Body of pancreas (tissue), 4 donors: ENCODE measurements around the gene LPP. TPM values are rescaled to one million over a fixed set of nuclear protein-coding genes. Genes with fewer than 3 reads are reported as not detected.
A peak's percentile ranks its signal among the peaks of the same experiment; 100 is the strongest.

Experiments
- ATAC-seq: fragments of 150-250 bp; one replicate; pipeline ENCODE4 v1.9.1; 2016
- DNase-seq, 4 donors: peaks; one replicate each; pipeline ENCODE4 v3.0.0-alpha.2; 2019
- H3K27ac ChIP-seq, 4 donors: fragments of 200-600 bp; sonication (generic); 1 replicate in 3 of 4; 2 replicates in 1 of 4; pipeline versions ENCODE4 v1.5.1 to v1.6.1; 2016 to 2019; ENCODE audit warnings: mild to moderate bottlenecking in 1 of 4, mixed read lengths in 1 of 4, moderate library complexity in 1 of 4
- H3K27me3 ChIP-seq, 2 donors: fragments of 200-600 bp; sonication (generic); one replicate each; pipeline ENCODE4 v1.6.0; 2016; ENCODE audit warnings: mild to moderate bottlenecking in 1 of 2
- H3K36me3 ChIP-seq, 2 donors: fragments of 200-600 bp; sonication (generic); replicated peaks in 1 of 2; 2 replicates each; pipeline ENCODE4 v1.5.1; 2016; ENCODE audit warnings: low read depth in 2 of 2; ENCODE audit not compliant: insufficient read depth in 1 of 2
- H3K4me1 ChIP-seq: fragments of 200-600 bp; sonication (generic); one replicate; pipeline ENCODE4 v1.6.0; 2016
- H3K4me3 ChIP-seq, 2 donors: fragments of 200-600 bp; sonication (generic); 1 replicate in 1 of 2; 2 replicates in 1 of 2; pipeline ENCODE4 v1.5.1; 2016 to 2019
- H3K9me3 ChIP-seq, 3 donors: fragments of 200-600 bp; sonication (generic); 1 replicate in 2 of 3; 2 replicates in 1 of 3; pipeline ENCODE4 v1.5.1; 2016
- POLR2A ChIP-seq, 3 donors: fragments of 450-650 bp; IDR thresholded peaks; one replicate each; pipeline ENCODE4 v1.6.1; 2016; ENCODE audit warnings: antibody characterized with exemption in 3 of 3, mild to moderate bottlenecking in 2 of 3
- WGBS, 2 donors: methylation state at CpG; one replicate each; pipeline ENCODE4 v1.1.5; 2017; 5-methylcytosine and 5-hydroxymethylcytosine counted together
- intact Hi-C: fragments of 100-400 bp; cut with DNase I; formaldehyde crosslinking; loops from one replicate; pipeline ENCODE4 v1.15.1; 2023
- total RNA-seq, 2 donors: library from RNA; depleted of rRNA; stranded (reverse); fragments of >200 nt; gene quantifications; one replicate each; pipeline ENCODE4 v1.1.0, GENCODE V29; 2016
- TF ChIP-seq, protein P1 (sequence below), 7 experiments: fragments of 450-650 bp in 4 of 7; fragments of 200-600 bp in 3 of 7; sonication (generic) in 3 of 7; IDR thresholded peaks; one replicate each; pipeline ENCODE4 v1.5.1; 2016 to 2019; ENCODE audit warnings: antibody characterized with exemption in 7 of 7

LPP gene
- total RNA-seq, 2 donors from 2014 or later = 60.6 to 65.1 TPM

DNA sequence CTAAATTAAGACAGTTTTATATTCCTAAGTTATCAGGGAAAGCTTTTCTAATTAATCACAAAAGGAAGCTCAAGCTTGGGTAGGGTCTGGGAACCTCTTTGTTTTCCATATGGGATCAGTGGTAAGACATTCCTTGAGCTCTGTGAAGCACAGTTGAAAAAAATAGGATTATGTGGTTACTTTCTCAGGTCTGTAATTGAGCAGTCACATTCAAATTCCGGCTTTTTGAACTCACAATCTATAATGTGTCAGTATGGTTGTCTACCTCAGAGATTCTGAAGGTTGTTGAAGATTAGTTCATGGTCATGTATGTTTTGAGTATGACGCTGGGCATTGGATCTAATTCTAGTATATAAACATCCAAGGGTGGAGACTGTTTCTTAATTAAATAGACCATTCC is 364.5 kb downstream of the LPP start:
- peaks cover 17% of the 10 kb centered on the region for H3K4me1 ChIP-seq
- ATAC-seq (peak; percentile 18), DNase-seq (no peak)
- no peaks in the 10 kb centered on the region for H3K27me3 ChIP-seq
- no peak overlapping the region for H3K4me3 ChIP-seq
- no peaks in the 10 kb centered on the region for H3K36me3 ChIP-seq
- H3K9me3 ChIP-seq = no peaks in the 10 kb centered on the region
- no peak overlapping the region for H3K27ac ChIP-seq
- intact Hi-C loops = no loop called here
- WGBS, 2 donors = 37 to 41% methylated on average over 2 of the region's 2 CpGs
- no peak for TF ChIP-seq POLR2A (IDR thresholded peaks at IDR 0.05)

DNA sequence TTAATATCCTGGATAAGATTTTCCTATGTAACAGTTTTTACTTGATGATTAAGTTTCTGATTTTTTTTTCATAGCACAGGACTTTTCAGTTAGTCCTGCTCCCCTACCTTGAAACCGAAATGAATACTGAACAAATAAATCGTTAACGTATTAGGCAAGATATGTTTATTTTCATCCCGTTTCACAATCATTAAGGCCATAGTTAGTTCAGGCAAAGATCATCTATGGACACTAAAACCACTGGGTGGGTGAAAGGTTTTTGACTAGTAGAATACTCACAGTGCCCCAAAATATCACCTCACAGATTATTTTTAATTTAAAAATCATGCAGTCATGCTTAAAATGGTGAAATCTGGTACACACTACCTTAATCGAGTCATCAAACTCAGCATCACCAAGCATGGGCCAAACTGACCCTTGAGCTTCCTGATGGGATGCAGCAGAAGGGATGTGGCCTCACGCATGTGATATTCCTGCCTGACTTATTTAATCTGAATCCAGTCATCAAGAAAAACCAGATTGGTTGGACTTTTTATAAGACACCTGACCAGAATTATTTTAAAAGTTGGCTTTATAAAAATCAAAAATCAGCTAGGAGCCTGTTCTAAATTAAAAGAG is 365.0 kb downstream of the LPP start:
- Histone ChIP-seq H3K4me3 (no peak overlapping the region), H3K27me3 (no peaks in the 10 kb centered on the region), H3K4me1 (peaks cover 17% of the 10 kb centered on the region), H3K27ac (no peak overlapping the region), H3K9me3 (no peaks in the 10 kb centered on the region), H3K36me3 (no peaks in the 10 kb centered on the region)
- WGBS, 2 donors = 57 to 64% methylated on average over 6 of the region's 6 CpGs
- peak; percentile 15 for ATAC-seq
- TF ChIP-seq POLR2A (IDR thresholded peaks at IDR 0.05) = no peak
- TF ChIP-seq, protein P1, sequence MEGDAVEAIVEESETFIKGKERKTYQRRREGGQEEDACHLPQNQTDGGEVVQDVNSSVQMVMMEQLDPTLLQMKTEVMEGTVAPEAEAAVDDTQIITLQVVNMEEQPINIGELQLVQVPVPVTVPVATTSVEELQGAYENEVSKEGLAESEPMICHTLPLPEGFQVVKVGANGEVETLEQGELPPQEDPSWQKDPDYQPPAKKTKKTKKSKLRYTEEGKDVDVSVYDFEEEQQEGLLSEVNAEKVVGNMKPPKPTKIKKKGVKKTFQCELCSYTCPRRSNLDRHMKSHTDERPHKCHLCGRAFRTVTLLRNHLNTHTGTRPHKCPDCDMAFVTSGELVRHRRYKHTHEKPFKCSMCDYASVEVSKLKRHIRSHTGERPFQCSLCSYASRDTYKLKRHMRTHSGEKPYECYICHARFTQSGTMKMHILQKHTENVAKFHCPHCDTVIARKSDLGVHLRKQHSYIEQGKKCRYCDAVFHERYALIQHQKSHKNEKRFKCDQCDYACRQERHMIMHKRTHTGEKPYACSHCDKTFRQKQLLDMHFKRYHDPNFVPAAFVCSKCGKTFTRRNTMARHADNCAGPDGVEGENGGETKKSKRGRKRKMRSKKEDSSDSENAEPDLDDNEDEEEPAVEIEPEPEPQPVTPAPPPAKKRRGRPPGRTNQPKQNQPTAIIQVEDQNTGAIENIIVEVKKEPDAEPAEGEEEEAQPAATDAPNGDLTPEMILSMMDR (IDR thresholded peaks at IDR 0.05) = no peak
- no peak for DNase-seq
- intact Hi-C loops = no loop called here

DNA sequence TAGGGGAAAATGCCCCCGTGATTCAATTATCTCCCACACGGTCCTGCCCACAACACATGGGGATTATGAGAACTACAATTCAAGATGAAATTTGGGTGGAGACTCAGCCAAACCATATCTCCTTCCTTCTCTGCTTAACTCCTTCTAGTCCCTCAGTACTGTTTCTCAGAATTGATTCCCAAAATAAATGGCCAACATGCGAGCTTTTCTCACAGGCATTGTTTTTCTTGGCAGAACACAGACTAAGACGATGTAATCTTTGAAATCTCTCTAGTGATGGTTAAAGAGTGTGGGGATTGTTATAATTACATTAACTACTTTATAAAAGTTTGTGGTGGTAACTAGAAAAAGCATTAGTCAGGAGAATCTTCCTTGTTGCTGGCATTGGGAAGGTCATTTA is 366.5 kb downstream of the LPP start:
- H3K9me3 ChIP-seq = no peaks in the 10 kb centered on the region
- WGBS, 2 donors = 62 to 63% methylated on average over 4 of the region's 4 CpGs
- peaks cover 17% of the 10 kb centered on the region for H3K4me1 ChIP-seq
- no peak for ATAC-seq
- TF ChIP-seq, protein P1 (IDR thresholded peaks at IDR 0.05) = no peak
- TF ChIP-seq POLR2A (IDR thresholded peaks at IDR 0.05) = no peak
- no peak overlapping the region for H3K27ac ChIP-seq
- no peak overlapping the region for H3K4me3 ChIP-seq
- H3K27me3 ChIP-seq = no peaks in the 10 kb centered on the region
- DNase-seq = no peak
- H3K36me3 ChIP-seq = no peaks in the 10 kb centered on the region
- intact Hi-C loops = no loop called here

DNA sequence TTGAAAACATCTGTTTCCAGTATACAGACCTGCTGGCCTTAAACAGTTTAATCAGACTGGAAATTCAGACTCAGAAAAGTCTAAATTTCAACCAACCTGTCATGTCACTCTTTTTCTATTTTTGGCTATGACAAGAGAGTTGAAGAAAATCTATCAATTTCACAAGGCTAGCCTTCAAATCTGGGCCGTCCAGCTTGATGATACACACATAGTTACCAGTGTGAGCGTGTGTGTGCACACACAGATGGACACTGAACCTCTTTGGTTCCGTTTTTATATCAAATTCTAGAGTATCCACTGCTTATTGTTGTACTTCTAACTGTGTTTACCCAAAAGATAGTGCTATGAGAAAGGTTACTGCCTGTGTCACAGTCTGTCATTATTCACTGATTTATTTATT is 368.2 kb downstream of the LPP start:
- TF ChIP-seq, protein P1 (IDR thresholded peaks at IDR 0.05) = no peak
- no peak for TF ChIP-seq POLR2A (IDR thresholded peaks at IDR 0.05)

DNA sequence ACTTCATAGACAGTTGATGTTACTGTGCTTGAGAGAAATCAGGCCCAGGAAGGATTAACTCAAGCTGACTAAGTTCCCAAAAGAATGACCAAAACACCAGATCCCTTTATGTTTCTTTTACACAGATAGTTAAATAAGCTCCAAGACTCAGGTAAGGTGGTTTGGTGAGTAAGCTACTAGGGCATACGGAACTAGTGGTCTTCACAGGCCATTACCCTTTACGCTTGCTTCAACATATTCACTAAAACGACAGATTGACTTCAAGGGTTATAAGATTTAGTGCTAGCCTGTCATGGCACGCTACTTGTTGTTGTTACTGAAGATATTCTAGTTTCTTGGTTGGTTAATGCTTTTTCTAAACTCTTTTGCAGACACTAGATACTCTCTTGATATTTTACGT is 369.3 kb downstream of the LPP start:
- Histone ChIP-seq H3K36me3 (no peaks in the 10 kb centered on the region), H3K4me3 (no peak overlapping the region), H3K4me1 (peaks cover 16% of the 10 kb centered on the region), H3K27ac (no peak overlapping the region), H3K9me3 (no peaks in the 10 kb centered on the region), H3K27me3 (no peaks in the 10 kb centered on the region)
- WGBS, 2 donors = 89 to 93% methylated on average over 5 of the region's 5 CpGs
- DNase-seq = no peak
- intact Hi-C loops = no loop called here
- no peak for ATAC-seq
- no peak for TF ChIP-seq POLR2A (IDR thresholded peaks at IDR 0.05)
- TF ChIP-seq, protein P1 (IDR thresholded peaks at IDR 0.05) = no peak

More for the DNA sequence above, 368.2 kb downstream of the LPP start:
- 51% methylated on average over 3 of the region's 3 CpGs for WGBS, 2 donors
- no peak overlapping the region for H3K27ac ChIP-seq
- H3K9me3 ChIP-seq = no peaks in the 10 kb centered on the region
- no peak overlapping the region for H3K4me3 ChIP-seq
- H3K36me3 ChIP-seq = no peaks in the 10 kb centered on the region
- ATAC-seq = no peak
- intact Hi-C loops = no loop called here
- peaks cover 17% of the 10 kb centered on the region for H3K4me1 ChIP-seq
- no peaks in the 10 kb centered on the region for H3K27me3 ChIP-seq
- no peak for DNase-seq
